GM19328 (cell line): ENCODE results near the gene CGB1.
"Not testable (repeated sequence)": the region's sequence is repeated elsewhere in the genome, so short reads cannot be mapped to it uniquely, and the experiment has no call there.

Source experiments
- ATAC-seq: cut with Tn5 transposase; IDR thresholded peaks from one replicate; pipeline ENCODE4 v1.9.1; 2021; ENCODE audit warnings: mild to moderate bottlenecking, moderate library complexity; ENCODE audit not compliant: unreplicated experiment

CGB1 gene

DNA sequence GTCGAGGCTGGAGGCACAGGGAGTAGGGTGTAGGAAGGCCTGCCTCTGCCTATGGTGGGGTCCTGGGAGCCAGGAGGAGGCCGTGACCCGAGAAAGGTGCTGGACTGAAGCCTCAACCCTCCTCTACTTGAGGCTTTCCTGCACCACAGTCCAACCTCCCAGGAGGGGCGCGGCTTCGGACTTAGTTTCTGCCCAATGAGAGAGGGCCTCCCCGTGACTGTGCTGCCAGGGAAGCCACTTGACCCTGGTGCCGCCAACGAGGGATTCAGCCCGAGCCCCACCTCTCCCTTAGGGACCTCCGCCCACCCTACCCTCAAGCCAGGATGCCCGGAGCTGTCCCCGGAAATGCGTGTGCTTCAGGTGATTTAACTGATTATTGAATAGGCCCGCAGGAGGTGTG lies 12.5 kb downstream of the CGB1 start, which contains the start of gene CGB3:
TSS of gene CGB3 (minus strand) at position 101 of the 400 bp plus-strand sequence. CDS start 362 bp downstream, outside the sequence.
- ATAC-seq = not testable (repeated sequence)

- ATAC-seq = no peak
These were observed 14.6 kb downstream of the CGB1 start for GRCh38 chr19:49022116-49022515.

- ATAC-seq = no peak
These were observed 15.5 kb downstream of the CGB1 start for GRCh38 chr19:49020931-49021895.

DNA sequence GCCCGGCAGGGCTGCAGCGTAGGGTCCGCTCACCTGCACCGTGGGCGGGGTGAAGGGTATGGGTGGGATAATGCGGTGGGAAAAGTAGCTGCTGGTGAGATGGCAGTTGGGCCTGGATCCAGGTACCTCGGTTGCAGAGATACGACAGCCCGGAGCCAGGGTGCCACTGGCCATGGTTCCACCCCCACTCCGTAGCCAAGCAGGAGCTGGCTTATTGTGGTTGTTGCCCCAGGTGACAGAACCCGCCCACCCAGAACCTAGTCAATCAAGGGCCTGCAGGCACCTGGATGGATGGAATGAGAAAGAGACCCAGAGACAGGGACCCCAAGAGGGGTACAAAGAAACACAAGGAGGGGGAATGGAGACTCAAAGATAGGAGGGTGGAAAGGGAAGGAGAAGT lies 16.4 kb downstream of the CGB1 start:
- no peak for ATAC-seq

- ATAC-seq = no peak
These were observed 17.3 kb downstream of the CGB1 start for GRCh38 chr19:49019242-49019932.

DNA sequence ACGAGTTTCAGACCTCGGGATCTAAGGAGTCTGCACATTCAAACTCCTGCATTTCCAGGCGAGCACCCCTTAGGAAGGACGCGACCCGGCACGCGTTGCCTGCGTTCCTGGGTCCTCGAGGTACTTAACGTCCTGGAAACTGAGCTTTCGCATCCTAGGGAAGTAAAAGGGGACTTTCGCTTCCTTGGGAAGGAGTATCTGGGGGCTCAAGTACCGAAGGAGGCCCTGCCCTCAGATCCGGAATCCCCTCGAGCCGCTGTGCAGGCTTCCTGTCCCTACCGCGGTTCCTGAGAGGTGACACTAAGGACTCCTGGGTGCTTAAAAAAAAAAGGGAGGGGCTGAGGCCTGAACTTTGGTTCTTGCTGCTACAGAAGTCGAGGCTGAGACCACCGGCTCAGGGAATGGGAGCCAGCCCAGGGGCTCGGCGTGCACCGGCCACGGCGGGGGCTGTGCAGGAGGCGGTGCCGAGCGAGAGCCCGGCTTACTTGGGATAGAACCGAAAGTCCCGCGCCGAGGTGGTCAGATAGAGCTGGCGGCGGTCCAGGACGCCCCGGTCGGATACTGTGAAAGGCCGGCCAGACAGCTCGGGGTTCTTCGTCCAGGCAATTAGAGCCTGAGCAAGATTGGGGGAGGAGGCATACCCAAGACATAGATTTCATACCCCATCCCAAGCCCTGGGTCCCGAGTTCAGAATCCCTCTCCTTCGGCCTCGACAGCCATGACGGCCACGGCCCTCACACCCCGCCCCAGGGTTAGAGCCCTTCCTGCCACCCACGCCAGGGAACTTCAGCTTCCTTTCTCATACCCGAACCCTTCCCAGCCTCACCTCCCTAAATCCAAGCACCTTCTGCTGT lies 18.1 kb downstream of the CGB1 start:
- ATAC-seq = not testable (repeated sequence)

- ATAC-seq = no peak
These were observed 18.9 kb downstream of the CGB1 start for GRCh38 chr19:49017666-49018351.

DNA sequence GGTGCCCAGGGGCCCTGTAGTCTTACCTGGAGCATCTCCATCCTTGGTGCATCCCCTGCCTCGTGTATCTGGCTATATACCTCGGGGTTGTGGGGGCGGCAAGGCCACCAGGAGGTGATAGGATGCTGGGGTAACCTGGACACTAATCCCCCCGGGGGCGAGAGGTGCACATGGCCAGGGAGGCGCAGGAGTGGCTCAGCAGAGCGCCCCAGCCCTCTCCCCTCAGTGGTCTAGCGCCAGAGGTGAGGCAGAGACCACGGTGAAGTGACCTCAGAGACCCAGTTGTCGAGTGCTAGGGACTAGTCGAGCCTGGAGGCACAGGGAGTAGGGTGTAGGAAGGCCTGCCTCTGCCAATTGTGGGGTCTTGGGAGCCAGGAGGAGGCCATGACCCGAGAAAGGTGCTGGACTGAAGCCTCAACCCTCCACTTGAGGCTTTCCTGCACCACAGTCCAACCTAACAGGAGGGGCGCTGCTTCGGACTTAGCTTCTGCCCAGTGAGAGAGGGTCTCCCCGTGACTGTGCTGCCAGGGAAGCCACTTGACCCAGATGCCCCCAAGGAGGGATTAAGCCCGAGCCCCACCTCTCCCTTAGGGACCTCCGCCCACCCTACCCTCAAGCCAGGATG lies 19.5 kb downstream of the CGB1 start, which contains the start of gene LHB:
TSS of gene LHB (minus strand) at position 51 of the 625 bp plus-strand sequence. CDS start at position 41, 10 bp downstream.
- no peak for ATAC-seq

GRCh38 chr19:49016067-49016839 lies 20.4 kb downstream of the CGB1 start:
- ATAC-seq = no peak

- ATAC-seq = no peak
These were observed 21.8 kb downstream of the CGB1 start for GRCh38 chr19:49014870-49015255.

DNA sequence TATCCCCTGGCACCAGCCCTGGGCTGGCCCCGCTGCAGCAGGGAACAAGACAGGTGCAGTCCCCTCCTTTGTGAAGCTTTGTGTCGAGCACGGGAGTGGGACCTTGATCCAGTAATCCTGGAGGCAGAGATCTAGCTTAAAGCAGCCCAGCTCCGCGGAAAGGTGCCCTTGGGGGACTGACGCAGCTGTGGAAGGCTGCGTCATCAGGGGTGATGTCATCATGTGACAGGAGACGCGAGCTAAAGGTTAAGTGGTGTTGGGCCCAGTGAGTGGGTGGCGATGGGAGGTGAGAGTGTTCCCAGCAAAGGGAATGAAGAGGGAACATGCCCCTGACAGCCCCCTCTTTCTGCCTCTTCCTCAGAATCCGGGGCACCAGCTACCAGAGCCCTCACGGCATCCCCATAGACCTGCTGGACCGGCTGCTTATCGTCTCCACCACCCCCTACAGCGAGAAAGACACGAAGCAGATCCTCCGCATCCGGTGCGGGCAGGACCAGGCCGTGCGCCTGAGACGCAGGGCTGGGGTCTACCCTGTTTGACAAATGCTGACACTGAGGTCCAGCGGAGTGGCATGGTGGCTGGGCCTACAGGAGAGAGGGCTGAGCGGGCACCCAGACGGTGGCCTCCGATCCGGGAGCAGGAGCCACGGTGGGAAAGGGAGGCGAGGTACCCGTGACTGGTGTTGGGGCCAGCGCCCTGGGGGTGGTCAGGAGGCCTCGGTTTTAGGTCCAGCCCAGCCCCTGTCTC lies 22.4 kb downstream of the CGB1 start:
- ATAC-seq = no peak

DNA sequence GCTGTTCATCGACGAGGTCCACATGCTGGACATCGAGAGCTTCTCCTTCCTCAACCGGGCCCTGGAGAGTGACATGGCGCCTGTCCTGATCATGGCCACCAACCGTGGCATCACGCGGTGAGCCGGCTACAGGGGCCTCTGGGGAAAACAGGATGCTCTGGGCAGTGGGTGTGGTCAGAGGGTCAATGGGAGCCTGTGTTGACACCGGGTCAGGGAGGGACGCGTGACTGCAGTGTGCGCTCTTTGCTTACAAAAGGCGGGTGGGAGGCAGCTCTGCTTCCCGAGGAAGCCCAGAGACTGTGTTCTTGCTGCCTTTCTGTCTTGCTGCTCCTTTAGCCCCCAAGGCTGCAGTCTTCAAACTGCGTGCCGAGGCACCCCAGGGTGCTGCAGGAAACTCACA lies 25.5 kb downstream of the CGB1 start:
- no peak for ATAC-seq

GRCh38 chr19:49010453-49010852 lies 26.2 kb downstream of the CGB1 start:
- ATAC-seq = no peak

DNA sequence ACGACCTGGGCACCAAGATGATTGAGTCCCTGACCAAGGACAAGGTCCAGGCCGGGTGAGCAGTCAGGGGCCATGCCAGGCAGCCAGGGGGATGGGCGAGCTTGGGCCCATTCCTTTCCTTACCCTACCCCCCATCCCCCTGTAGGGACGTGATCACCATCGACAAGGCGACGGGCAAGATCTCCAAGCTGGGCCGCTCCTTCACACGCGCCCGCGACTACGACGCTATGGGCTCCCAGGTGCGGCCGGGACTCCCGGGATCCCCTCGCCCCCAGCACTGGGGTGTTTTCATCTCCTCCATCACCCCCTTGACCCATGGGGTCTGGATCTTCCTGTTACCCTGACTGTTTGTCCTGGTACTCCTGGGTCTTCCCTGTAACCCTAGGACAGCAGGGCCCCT lies 26.9 kb downstream of the CGB1 start:
- no peak for ATAC-seq

DNA sequence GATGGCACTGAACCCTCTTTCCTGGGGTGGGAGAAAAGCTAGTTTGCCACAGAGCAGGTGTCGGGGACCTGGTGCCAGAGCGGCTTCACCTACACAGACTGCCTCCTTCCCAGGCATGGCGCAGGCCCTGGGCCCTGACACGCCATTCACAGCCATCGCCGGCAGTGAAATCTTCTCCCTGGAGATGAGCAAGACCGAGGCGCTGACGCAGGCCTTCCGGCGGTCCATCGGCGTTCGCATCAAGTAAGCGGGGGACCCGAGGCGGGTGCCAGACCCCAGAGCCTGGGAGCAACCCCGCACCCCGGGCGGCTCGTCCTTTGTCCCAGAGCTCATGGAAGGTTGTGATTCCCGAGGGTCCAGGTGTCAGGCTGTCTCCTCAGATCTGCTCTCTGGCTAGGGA lies 29.8 kb downstream of the CGB1 start:
- no peak for ATAC-seq

GRCh38 chr19:49004964-49005614 lies 31.6 kb downstream of the CGB1 start:
- ATAC-seq = no peak

GRCh38 chr19:49004133-49004532 lies 32.6 kb downstream of the CGB1 start:
- no peak for ATAC-seq
